Mammary epithelial cell (primary cell): Measurements from ENCODE around the gene MCF2L.

Experiments
- EZH2 ChIP-seq: IDR thresholded peaks from 2 replicates; pipeline ENCODE4 v1.6.1; 2012; ENCODE audit warnings: low read length, inconsistent platforms, borderline replicate concordance
- TF ChIP-seq, protein P1 (sequence below), 2 donors: IDR thresholded peaks in 1 of 2; conservative IDR thresholded peaks in 1 of 2; 2 replicates each; pipeline ENCODE4 v1.5.1; 2011 to 2012; ENCODE audit warnings: inconsistent platforms in 2 of 2, low read length in 2 of 2, mild to moderate bottlenecking in 2 of 2, control low read depth in 1 of 2, low read depth in 1 of 2; ENCODE audit not compliant: insufficient read depth in 1 of 2; ENCODE audit errors: extremely low read depth in 1 of 2

DNA sequence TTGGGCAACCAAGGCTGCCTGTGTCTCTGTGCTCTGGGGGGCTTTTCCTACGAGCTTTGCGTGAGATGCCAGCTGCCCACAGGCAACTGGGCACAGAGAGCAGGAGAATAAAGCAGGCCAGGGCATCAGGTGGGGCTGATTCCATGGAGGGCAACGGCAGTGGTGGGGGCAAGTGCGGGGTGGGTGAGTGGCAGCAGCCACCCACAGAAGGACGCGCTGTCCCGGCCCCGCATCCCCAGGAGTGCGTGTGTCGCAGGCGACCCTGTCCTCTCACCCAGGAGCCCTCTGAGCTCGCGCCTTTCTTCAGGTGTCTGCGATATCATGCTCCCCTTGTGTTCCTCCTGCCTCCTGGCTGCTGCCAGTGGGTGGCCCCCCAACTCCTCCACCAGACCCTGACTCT, 67.4 kb downstream of the MCF2L start:
- TF ChIP-seq EZH2: no peak
- TF ChIP-seq, protein P1, sequence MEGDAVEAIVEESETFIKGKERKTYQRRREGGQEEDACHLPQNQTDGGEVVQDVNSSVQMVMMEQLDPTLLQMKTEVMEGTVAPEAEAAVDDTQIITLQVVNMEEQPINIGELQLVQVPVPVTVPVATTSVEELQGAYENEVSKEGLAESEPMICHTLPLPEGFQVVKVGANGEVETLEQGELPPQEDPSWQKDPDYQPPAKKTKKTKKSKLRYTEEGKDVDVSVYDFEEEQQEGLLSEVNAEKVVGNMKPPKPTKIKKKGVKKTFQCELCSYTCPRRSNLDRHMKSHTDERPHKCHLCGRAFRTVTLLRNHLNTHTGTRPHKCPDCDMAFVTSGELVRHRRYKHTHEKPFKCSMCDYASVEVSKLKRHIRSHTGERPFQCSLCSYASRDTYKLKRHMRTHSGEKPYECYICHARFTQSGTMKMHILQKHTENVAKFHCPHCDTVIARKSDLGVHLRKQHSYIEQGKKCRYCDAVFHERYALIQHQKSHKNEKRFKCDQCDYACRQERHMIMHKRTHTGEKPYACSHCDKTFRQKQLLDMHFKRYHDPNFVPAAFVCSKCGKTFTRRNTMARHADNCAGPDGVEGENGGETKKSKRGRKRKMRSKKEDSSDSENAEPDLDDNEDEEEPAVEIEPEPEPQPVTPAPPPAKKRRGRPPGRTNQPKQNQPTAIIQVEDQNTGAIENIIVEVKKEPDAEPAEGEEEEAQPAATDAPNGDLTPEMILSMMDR (conservative IDR thresholded peaks at IDR 0.05 in 1 of 2, IDR thresholded peaks at IDR 0.05 in 1 of 2; ENCODE audit: extremely low read depth in 1 of 2, insufficient read depth in 1 of 2, low read depth in 1 of 2, low read length in 2 of 2): no peak
